ENCODE measurements around the gene PRKCQ.
"Not testable (repeated sequence)": the region's sequence is repeated elsewhere in the genome, so short reads cannot be mapped to it uniquely, and the experiment has no call there.

PRKCQ gene

GRCh38 chr10:6494442-6494819 is 85.6 kb downstream of the PRKCQ start:
- in situ Hi-C loops (cut with MboI; ENCODE audit: low sequenced_read_pairs) = no loop called here

- in situ Hi-C loops (cut with MboI; ENCODE audit: low sequenced_read_pairs) = no loop called here
Measured at GRCh38 chr10:6493521-6494441, 86.3 kb downstream of the PRKCQ start.

GRCh38 chr10:6492896-6493295 is 87.2 kb downstream of the PRKCQ start:
- in situ Hi-C loops (cut with MboI; ENCODE audit: low sequenced_read_pairs) = no loop called here

- in situ Hi-C loops (cut with MboI; ENCODE audit: low sequenced_read_pairs) = no loop called here
Measured at GRCh38 chr10:6491841-6492609, 88.1 kb downstream of the PRKCQ start.

GRCh38 chr10:6490614-6491013 is 89.5 kb downstream of the PRKCQ start:
- in situ Hi-C loops (cut with MboI; ENCODE audit: low sequenced_read_pairs) = no loop called here

GRCh38 chr10:6487920-6488319 is 92.2 kb downstream of the PRKCQ start:
- in situ Hi-C loops (cut with MboI; ENCODE audit: low sequenced_read_pairs) = no loop called here

- in situ Hi-C loops (cut with MboI; ENCODE audit: low sequenced_read_pairs) = no loop called here
Measured at GRCh38 chr10:6486309-6486708, 93.8 kb downstream of the PRKCQ start.

GRCh38 chr10:6482737-6483357 is 97.2 kb downstream of the PRKCQ start:
- in situ Hi-C loops (cut with MboI; ENCODE audit: low sequenced_read_pairs) = no loop called here

- in situ Hi-C loops (cut with MboI; ENCODE audit: low sequenced_read_pairs) = no loop called here
Measured at GRCh38 chr10:6478722-6479121, 101.4 kb downstream of the PRKCQ start.

GRCh38 chr10:6476989-6477388 is 103.1 kb downstream of the PRKCQ start:
- in situ Hi-C loops (cut with MboI; ENCODE audit: low sequenced_read_pairs) = no loop called here

- in situ Hi-C loops (cut with MboI; ENCODE audit: low sequenced_read_pairs) = no loop called here
Measured at GRCh38 chr10:6474871-6475270, 105.2 kb downstream of the PRKCQ start.

GRCh38 chr10:6473901-6474370 is 106.1 kb downstream of the PRKCQ start:
- in situ Hi-C loops (cut with MboI; ENCODE audit: low sequenced_read_pairs) = no loop called here

- in situ Hi-C loops (cut with MboI; ENCODE audit: low sequenced_read_pairs) = no loop called here
Measured at GRCh38 chr10:6473430-6473829, 106.6 kb downstream of the PRKCQ start.

GRCh38 chr10:6472710-6473005 is 107.4 kb downstream of the PRKCQ start:
- in situ Hi-C loops (cut with MboI; ENCODE audit: low sequenced_read_pairs) = not testable (repeated sequence)

- in situ Hi-C loops (cut with MboI; ENCODE audit: low sequenced_read_pairs) = no loop called here
Measured at GRCh38 chr10:6470894-6471618, 109.0 kb downstream of the PRKCQ start.

GRCh38 chr10:6469661-6470060 is 110.4 kb downstream of the PRKCQ start:
- in situ Hi-C loops (cut with MboI; ENCODE audit: low sequenced_read_pairs) = no loop called here

GRCh38 chr10:6465854-6466601 is 114.0 kb downstream of the PRKCQ start:
- in situ Hi-C loops (cut with MboI; ENCODE audit: low sequenced_read_pairs) = no loop called here

- in situ Hi-C loops (cut with MboI; ENCODE audit: low sequenced_read_pairs) = no loop called here
Measured at GRCh38 chr10:6465437-6465836, 114.6 kb downstream of the PRKCQ start.

- in situ Hi-C loops (cut with MboI; ENCODE audit: low sequenced_read_pairs) = no loop called here
Measured at GRCh38 chr10:6464862-6465430, 115.1 kb downstream of the PRKCQ start.

GRCh38 chr10:6463366-6463765 is 116.7 kb downstream of the PRKCQ start:
- in situ Hi-C loops (cut with MboI; ENCODE audit: low sequenced_read_pairs) = no loop called here
